PC-9 (cell line): ENCODE results near the gene NDST1. TPM values are rescaled to one million over a fixed set of nuclear protein-coding genes. Genes with fewer than 3 reads are reported as not detected.

Experiments
- BruUV-seq: library from RNA; stranded (reverse); fragments of 400-500 nt; replicated peaks from 2 replicates; lab custom pipeline; 2021; lab: Mats Ljungman, UMichigan
- CTCF ChIA-PET: fragments of 300-600 bp; sonication (Branson Sonifier 250); formaldehyde crosslinking; loops from one replicate; lab custom pipeline; 2022; ENCODE audit warnings: antibody characterized with exemption; lab: Charles Lee
- POLR2A ChIA-PET: fragments of 300-600 bp; sonication (Branson Sonifier 250); formaldehyde crosslinking; loops from one replicate; lab custom pipeline; 2022; ENCODE audit warnings: antibody characterized with exemption; ENCODE audit not compliant: unreplicated experiment; lab: Charles Lee
- DNase-seq, 2 experiments: peaks; one replicate each; pipeline versions ENCODE4 v3.0.0 to v3.0.0-alpha.2; 2015 to 2022; ENCODE audit warnings: mixed read lengths in 1 of 2
- H2AFZ ChIP-seq: fragments of 200-600 bp; sonication (generic); 2 replicates; pipeline ENCODE4 v1.8.1; 2017; ENCODE audit warnings: antibody characterized with exemption
- H3F3A ChIP-seq: fragments of 200-600 bp; sonication (generic); 2 replicates; pipeline ENCODE4 v1.8.1; 2017; ENCODE audit warnings: antibody characterized with exemption, mild to moderate bottlenecking, low read depth; ENCODE audit not compliant: insufficient read depth
- H3K27ac ChIP-seq: fragments of 200-600 bp; sonication (generic); 2 replicates; pipeline ENCODE4 v1.6.1; 2016; ENCODE audit warnings: mixed run types
- H3K27me3 ChIP-seq: fragments of 200-600 bp; sonication (generic); 2 replicates; pipeline ENCODE4 v1.6.1; 2016; ENCODE audit warnings: low read depth, mixed run types; ENCODE audit not compliant: insufficient read depth
- H3K36me3 ChIP-seq: fragments of 200-600 bp; sonication (generic); 2 replicates; pipeline ENCODE4 v1.6.1; 2016; ENCODE audit warnings: low read depth, mixed run types
- H3K4me1 ChIP-seq: fragments of 200-600 bp; sonication (generic); replicated peaks from 2 replicates; pipeline ENCODE4 v1.6.1; 2016; ENCODE audit warnings: mixed run types; ENCODE audit not compliant: insufficient read depth
- H3K4me2 ChIP-seq: fragments of 200-600 bp; sonication (generic); 2 replicates; pipeline ENCODE4 v1.6.1; 2017; ENCODE audit warnings: mixed run types
- H3K4me3 ChIP-seq: fragments of 200-600 bp; sonication (generic); 2 replicates; pipeline ENCODE4 v1.6.1; 2016; ENCODE audit warnings: mixed run types
- H3K79me2 ChIP-seq: fragments of 200-600 bp; sonication (generic); 2 replicates; pipeline ENCODE4 v1.6.1; 2017; ENCODE audit warnings: low read depth, mixed run types
- H3K9me2 ChIP-seq: fragments of 200-600 bp; sonication (generic); 2 replicates; pipeline ENCODE4 v1.8.1; 2017; ENCODE audit warnings: mild to moderate bottlenecking; ENCODE audit not compliant: insufficient read depth
- H3K9me3 ChIP-seq: fragments of 200-600 bp; sonication (generic); 2 replicates; pipeline ENCODE4 v1.8.1; 2016; ENCODE audit warnings: low read depth; ENCODE audit not compliant: insufficient read depth
- H4K20me1 ChIP-seq: fragments of 200-600 bp; sonication (generic); 2 replicates; pipeline ENCODE4 v1.8.1; 2017; ENCODE audit not compliant: insufficient read depth
- EZH2 ChIP-seq: fragments of 200-600 bp; sonication (generic); IDR thresholded peaks from 2 replicates; pipeline ENCODE4 v1.8.0; 2017; ENCODE audit warnings: antibody characterized with exemption, low read depth
- intact Hi-C: fragments of 100-400 bp; cut with micrococcal nuclease; formaldehyde crosslinking; loops from one replicate; pipeline ENCODE4 v1.10.0; 2022; ENCODE audit not compliant: unreplicated experiment
- total RNA-seq: library from RNA; stranded (reverse); gene quantifications from 2 replicates; pipeline ENCODE4 v1.2.3, GENCODE V29; 2021
- TF ChIP-seq, protein P1 (sequence below): fragments of 200-600 bp; sonication (generic); conservative IDR thresholded peaks from 2 replicates; pipeline ENCODE4 v1.6.1; 2017; ENCODE audit warnings: mixed run types, antibody characterized with exemption, mild to moderate bottlenecking, moderate library complexity

Gene NDST1
- total RNA-seq, 1 experiment from 2014 or later: 94.3 TPM

DNA sequence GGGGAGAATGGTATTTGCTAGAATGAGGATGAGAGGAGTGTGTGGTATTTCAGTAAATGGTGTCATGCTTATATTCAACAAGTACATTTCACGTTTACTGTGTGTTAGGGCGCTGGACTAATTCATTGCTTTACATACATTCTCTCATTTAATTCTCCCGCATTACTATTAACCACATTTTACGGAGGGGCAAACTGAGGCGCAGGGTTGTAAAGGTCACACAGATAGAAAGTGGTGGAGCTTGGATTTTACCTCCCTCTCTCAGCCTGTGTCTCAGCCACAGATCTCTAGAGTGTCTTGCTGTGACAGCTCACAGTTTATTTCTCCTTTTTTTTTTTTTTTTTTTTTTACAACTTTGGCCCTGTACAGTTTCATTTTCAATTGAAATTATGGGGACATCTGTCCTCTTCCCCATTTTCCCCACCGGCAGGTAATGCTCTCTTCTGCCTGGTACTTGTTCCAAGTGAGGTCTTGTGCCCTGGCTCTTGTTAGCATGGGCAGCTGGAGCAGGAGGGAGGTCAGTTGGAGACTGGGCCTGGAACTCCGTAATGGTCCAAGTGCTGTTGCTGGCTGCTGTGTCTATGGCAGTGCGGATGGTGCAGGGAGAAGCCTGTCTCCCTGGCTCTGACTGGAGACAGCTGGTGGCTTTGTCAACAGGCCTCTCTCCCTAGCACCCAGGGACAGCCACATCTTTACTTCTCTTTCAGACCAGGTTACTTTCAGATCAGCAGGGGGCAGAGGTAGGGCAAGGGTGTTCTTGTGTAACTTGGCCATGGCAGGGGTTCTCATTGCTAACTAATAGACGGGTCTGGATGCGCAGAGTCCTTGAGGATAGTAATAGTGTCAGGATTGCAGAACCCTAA is 20.5 kb upstream of the NDST1 start:
- H2AFZ ChIP-seq: no peak overlapping the region
- peak overlapping the region; percentile 80 for H3K4me2 ChIP-seq
- peak overlapping the region; percentile 99 for H3K4me3 ChIP-seq
- no peaks in the 10 kb centered on the region for H3K27me3 ChIP-seq
- BruUV-seq: TSS peak; percentile 39
- H3F3A ChIP-seq: peaks cover 22% of the 10 kb centered on the region; the same call in 1 of the 2 replicates
- DNase-seq: no peak
- no peaks in the 10 kb centered on the region for H3K9me2 ChIP-seq
- no peak for TF ChIP-seq EZH2
- H3K79me2 ChIP-seq: peaks cover 54% of the 10 kb centered on the region
- no peaks in the 10 kb centered on the region for H3K9me3 ChIP-seq
- peak overlapping the region; percentile 51 for H3K27ac ChIP-seq
- CTCF ChIA-PET: interaction anchor here (0.7 to 1.1 kb wide), 2 partner anchors 10 to 22 kb away, joined by 4 to 11 read pairs; no protein-coding TSS in a partner anchor
- intact Hi-C loops: loop anchor here (5.0 kb wide), 1 partner anchor 155 kb away; the partner anchor contains the start of gene SYNPO
- peaks cover 51% of the 10 kb centered on the region for H4K20me1 ChIP-seq
- H3K36me3 ChIP-seq: no peaks in the 10 kb centered on the region
- H3K4me1 ChIP-seq: peaks cover 51% of the 10 kb centered on the region
- POLR2A ChIA-PET: interaction anchor here (0.7 kb wide), 2 partner anchors 29 to 54 kb away, joined by 4 to 6 read pairs; no protein-coding TSS in a partner anchor

- peak in 1 of 2 experiments; percentile 43 for DNase-seq
- Histone ChIP-seq H3K36me3 (no peaks in the 10 kb centered on the region), H3K4me2 (peak overlapping the region; percentile 80), H3K9me2 (no peaks in the 10 kb centered on the region), H3K4me3 (no peak overlapping the region; the same call in 1 of the 2 replicates), H3F3A (peaks cover 22% of the 10 kb centered on the region; the same call in 1 of the 2 replicates), H4K20me1 (peaks cover 57% of the 10 kb centered on the region), H3K4me1 (peaks cover 56% of the 10 kb centered on the region), H3K27ac (peak overlapping the region; percentile 4; the same call in 1 of the 2 replicates), H3K27me3 (no peaks in the 10 kb centered on the region), H2AFZ (no peak overlapping the region), H3K9me3 (no peaks in the 10 kb centered on the region), H3K79me2 (peaks cover 60% of the 10 kb centered on the region)
- ChIA-PET POLR2A (no interaction called here), CTCF (interaction anchor here (0.9 kb wide), 1 partner anchor 29 kb away, joined by 4 read pairs; no protein-coding TSS in a partner anchor)
- intact Hi-C loops: loop anchor here (5.0 kb wide), 1 partner anchor 154 kb away; the partner anchor contains the start of gene SYNPO
- TF ChIP-seq EZH2: no peak
- TF ChIP-seq, protein P1, sequence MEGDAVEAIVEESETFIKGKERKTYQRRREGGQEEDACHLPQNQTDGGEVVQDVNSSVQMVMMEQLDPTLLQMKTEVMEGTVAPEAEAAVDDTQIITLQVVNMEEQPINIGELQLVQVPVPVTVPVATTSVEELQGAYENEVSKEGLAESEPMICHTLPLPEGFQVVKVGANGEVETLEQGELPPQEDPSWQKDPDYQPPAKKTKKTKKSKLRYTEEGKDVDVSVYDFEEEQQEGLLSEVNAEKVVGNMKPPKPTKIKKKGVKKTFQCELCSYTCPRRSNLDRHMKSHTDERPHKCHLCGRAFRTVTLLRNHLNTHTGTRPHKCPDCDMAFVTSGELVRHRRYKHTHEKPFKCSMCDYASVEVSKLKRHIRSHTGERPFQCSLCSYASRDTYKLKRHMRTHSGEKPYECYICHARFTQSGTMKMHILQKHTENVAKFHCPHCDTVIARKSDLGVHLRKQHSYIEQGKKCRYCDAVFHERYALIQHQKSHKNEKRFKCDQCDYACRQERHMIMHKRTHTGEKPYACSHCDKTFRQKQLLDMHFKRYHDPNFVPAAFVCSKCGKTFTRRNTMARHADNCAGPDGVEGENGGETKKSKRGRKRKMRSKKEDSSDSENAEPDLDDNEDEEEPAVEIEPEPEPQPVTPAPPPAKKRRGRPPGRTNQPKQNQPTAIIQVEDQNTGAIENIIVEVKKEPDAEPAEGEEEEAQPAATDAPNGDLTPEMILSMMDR: no peak
- BruUV-seq: no TSS peak
Observed at GRCh38 chr5:150488519-150489359, 19.2 kb upstream of the NDST1 start.

DNA sequence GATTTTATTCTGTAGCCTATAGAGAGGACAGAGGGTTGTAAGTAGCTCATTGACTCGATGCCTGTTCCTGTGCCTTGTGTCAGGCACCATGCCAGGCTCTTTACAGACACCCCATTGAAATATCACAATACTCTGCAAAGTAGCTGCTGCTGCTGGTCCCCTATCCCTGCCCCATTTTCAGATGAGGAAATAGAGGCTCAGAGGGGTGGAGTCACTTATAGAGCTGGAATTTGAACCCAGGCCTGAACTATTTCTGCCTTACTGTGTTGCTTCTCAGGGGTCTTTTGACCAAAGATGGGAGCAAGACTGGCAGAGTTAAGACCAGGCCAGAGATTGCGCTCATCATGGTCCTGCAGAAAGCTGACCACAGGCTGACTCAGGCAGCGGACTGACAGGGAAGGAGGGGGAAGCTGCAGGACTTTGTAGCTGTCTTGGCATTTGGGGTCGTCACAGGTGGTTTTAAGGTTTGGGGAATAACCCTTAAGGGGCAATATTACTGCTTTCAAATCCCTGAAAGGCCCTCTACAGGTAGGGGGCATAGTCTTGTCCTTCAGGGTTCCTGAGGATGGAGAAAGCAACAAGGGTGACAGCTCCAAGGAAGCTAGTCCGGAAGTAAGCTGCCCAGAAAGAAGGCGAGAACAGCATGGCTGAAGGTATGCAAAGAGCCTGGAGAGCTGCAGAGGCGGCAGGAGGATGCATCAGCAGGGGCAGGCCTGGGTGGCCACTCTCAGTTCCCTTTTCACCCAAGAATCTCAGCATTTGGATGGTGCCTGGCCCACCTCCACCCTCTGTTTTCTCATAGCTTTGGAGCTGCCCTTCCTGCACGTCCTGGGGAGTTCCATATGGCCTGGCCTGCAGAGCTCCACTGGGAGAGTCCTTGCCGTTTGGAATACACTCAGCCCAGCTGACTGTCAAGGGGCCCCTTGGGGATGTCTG is 18.3 kb upstream of the NDST1 start:
- no peaks in the 10 kb centered on the region for H3K9me3 ChIP-seq
- peaks cover 60% of the 10 kb centered on the region for H4K20me1 ChIP-seq
- DNase-seq: no peak
- H3K4me2 ChIP-seq: 0 out of 2 replicates have a peak overlapping the region, but pooled peaks have one; percentile 80
- POLR2A ChIA-PET: interaction anchor here (0.5 kb wide), 2 partner anchors 16 to 68 kb away, joined by 3 to 4 read pairs; no protein-coding TSS in a partner anchor
- no peaks in the 10 kb centered on the region for H3K27me3 ChIP-seq
- peaks cover 22% of the 10 kb centered on the region; the same call in 1 of the 2 replicates for H3F3A ChIP-seq
- H3K4me1 ChIP-seq: peaks cover 56% of the 10 kb centered on the region
- CTCF ChIA-PET: interaction anchor here (0.9 kb wide), 1 partner anchor 30 kb away, joined by 4 read pairs; no protein-coding TSS in a partner anchor
- peaks cover 67% of the 10 kb centered on the region for H3K79me2 ChIP-seq
- no TSS peak for BruUV-seq
- H3K9me2 ChIP-seq: no peaks in the 10 kb centered on the region
- intact Hi-C loops: loop anchor here (5.0 kb wide), 1 partner anchor 153 kb away; the partner anchor contains the start of gene SYNPO
- no peak for TF ChIP-seq EZH2
- TF ChIP-seq, protein P1: no peak
- H2AFZ ChIP-seq: no peak overlapping the region
- no peaks in the 10 kb centered on the region for H3K36me3 ChIP-seq
- H3K4me3 ChIP-seq: no peak overlapping the region
- no peak overlapping the region for H3K27ac ChIP-seq
